A549 (cell line): ENCODE data around the gene MYB.

Experiments used
- BCL3 ChIP-seq: fragments of >200 bp; sonication (Bioruptor Twin); formaldehyde crosslinking; IDR thresholded peaks from 3 replicates; pipeline ENCODE4 v1.6.1; 2016
- CBX8 ChIP-seq: fragments of 200-600 bp; sonication (generic); IDR thresholded peaks from 2 replicates; pipeline ENCODE4 v1.6.1; 2016
- CEBPB ChIP-seq, 2 experiments: fragments of >200 bp in 1 of 2; sonication (Bioruptor Twin) in 1 of 2; formaldehyde crosslinking in 1 of 2; IDR thresholded peaks; 2 replicates each; pipeline ENCODE4 v1.6.1; 2012 to 2016
- ESRRA ChIP-seq: fragments of 150-350 bp; IDR thresholded peaks from 2 replicates; pipeline ENCODE4 v1.6.1; 2014; ENCODE audit warnings: mild to moderate bottlenecking, low read length, borderline replicate concordance
- FOSL2 ChIP-seq, 2 experiments: fragments of 450-650 bp in 1 of 2; fragments of >200 bp in 1 of 2; sonication (Bioruptor Twin) in 1 of 2; formaldehyde crosslinking; IDR thresholded peaks; 2 replicates each; pipeline versions ENCODE4 v1.5.0 to v1.6.1; 2016 to 2020; ENCODE audit warnings: mild to moderate bottlenecking in 1 of 2, moderate library complexity in 1 of 2
- GATA3 ChIP-seq: IDR thresholded peaks from 2 replicates; pipeline ENCODE4 v1.6.1; 2012; ENCODE audit warnings: borderline replicate concordance
- MAX ChIP-seq: IDR thresholded peaks from 2 replicates; pipeline ENCODE4 v1.6.1; 2012
- NPAS2 ChIP-seq: fragments of 250-450 bp; sonication (Bioruptor Pico); IDR thresholded peaks from 2 replicates; pipeline ENCODE4 v1.8.0; 2022; ENCODE audit warnings: mild to moderate bottlenecking, moderate library complexity, borderline replicate concordance
- PHF8 ChIP-seq: fragments of 200-600 bp; sonication (generic); IDR thresholded peaks from 2 replicates; pipeline ENCODE4 v1.6.1; 2016; ENCODE audit warnings: low read depth, mild to moderate bottlenecking, antibody characterized with exemption, moderate library complexity, borderline replicate concordance
- POLR2A ChIP-seq: IDR thresholded peaks from 2 replicates; pipeline ENCODE4 v1.6.1; 2012; ENCODE audit warnings: mild to moderate bottlenecking, low read length
- TF ChIP-seq, protein P1 (sequence below): fragments of >200 bp; sonication (Bioruptor Twin); formaldehyde crosslinking; IDR thresholded peaks from 3 replicates; pipeline ENCODE4 v1.5.1; 2016

GRCh38 chr6:135265278-135265677 is 84.2 kb downstream of the MYB start:
- TF ChIP-seq CBX8: no peak
- no peak for TF ChIP-seq NPAS2 (CRISPR knock-in tag)
- TF ChIP-seq, protein P1, sequence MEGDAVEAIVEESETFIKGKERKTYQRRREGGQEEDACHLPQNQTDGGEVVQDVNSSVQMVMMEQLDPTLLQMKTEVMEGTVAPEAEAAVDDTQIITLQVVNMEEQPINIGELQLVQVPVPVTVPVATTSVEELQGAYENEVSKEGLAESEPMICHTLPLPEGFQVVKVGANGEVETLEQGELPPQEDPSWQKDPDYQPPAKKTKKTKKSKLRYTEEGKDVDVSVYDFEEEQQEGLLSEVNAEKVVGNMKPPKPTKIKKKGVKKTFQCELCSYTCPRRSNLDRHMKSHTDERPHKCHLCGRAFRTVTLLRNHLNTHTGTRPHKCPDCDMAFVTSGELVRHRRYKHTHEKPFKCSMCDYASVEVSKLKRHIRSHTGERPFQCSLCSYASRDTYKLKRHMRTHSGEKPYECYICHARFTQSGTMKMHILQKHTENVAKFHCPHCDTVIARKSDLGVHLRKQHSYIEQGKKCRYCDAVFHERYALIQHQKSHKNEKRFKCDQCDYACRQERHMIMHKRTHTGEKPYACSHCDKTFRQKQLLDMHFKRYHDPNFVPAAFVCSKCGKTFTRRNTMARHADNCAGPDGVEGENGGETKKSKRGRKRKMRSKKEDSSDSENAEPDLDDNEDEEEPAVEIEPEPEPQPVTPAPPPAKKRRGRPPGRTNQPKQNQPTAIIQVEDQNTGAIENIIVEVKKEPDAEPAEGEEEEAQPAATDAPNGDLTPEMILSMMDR: no peak
- no peak for TF ChIP-seq FOSL2 (IDR thresholded peaks at IDR 0.05)
- no peak for TF ChIP-seq FOSL2 (CRISPR knock-in tag; IDR thresholded peaks at IDR 0.05)
- TF ChIP-seq ESRRA: no peak
- no peak for TF ChIP-seq POLR2A
- TF ChIP-seq CEBPB (IDR thresholded peaks at IDR 0.05): no peak
- TF ChIP-seq BCL3: no peak
- TF ChIP-seq PHF8: no peak
- TF ChIP-seq MAX: no peak
- no peak for TF ChIP-seq GATA3
